D721Med (cell line): Measurements from ENCODE around the gene ADD2.
"Not testable (repeated sequence)": the region's sequence is repeated elsewhere in the genome, so short reads cannot be mapped to it uniquely, and the experiment has no call there.

Source experiments
- DNase-seq: peaks from one replicate; pipeline ENCODE4 v3.0.0; 2011; ENCODE audit warnings: low spot score; ENCODE audit not compliant: insufficient read length
- FAIRE-seq: peaks from 2 replicates; lab custom pipeline; 2011; peaks lifted over from hg19 to GRCh38; lab: Jason Lieb, UNC
- CTCF ChIP-seq: IDR thresholded peaks from 2 replicates; pipeline ENCODE4 v1.5.1; 2012; ENCODE audit warnings: mild to moderate bottlenecking, control low read depth; ENCODE audit not compliant: insufficient read depth; ENCODE audit errors: missing control alignments

ADD2 gene

GRCh38 chr2:70659551-70659950, 108.4 kb downstream of the ADD2 start:
- DNase-seq (no peak), FAIRE-seq (no peak)
- no peak for TF ChIP-seq CTCF

DNA sequence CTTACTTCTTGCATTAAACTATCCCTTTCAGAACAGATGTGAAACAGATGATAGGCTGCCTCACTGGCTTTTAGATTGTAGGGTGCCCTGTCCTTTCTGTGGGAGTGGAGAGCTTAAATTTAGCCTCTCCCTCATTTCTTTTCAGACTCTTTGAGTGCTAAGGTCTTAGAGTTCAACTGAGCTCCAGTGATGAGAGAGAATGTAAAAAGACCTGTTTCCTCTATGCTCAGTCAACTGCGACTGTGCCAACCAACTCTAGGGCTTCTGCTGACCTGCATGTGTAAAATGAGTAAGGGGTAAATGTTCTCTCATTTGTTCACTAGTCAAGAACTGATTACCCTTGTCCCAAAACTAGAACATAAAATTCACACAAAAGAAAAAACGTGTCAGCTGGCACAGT, 109.5 kb downstream of the ADD2 start:
- TF ChIP-seq CTCF = no peak
- FAIRE-seq = no peak
- DNase-seq = no peak

- FAIRE-seq = no peak
These were observed 110.8 kb downstream of the ADD2 start for GRCh38 chr2:70657246-70657645.

GRCh38 chr2:70656421-70657010, 111.5 kb downstream of the ADD2 start:
- DNase-seq (no peak), FAIRE-seq (no peak)
- TF ChIP-seq CTCF = no peak

More at GRCh38 chr2:70657246-70657645, 110.8 kb downstream of the ADD2 start:
- no peak for TF ChIP-seq CTCF
- DNase-seq = no peak

DNA sequence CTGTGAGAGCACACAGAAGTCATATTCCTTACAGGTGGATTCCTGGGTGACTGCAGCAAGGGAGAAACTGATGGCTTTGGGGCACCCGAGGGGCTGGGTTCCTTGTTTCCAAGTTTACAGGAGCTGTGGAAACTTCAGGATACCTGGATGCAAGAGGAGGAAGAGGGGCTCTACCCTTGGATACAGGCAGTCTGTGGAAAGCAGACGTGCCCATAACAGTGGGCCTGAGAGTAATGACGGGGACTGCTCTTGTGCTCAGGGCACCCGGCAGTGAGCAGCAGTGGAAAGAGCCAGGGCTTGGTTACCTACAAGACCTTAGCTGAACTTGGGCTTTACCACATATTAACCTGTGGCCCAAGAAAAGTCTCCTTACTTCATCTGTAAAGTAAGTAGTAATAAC, 112.2 kb downstream of the ADD2 start:
- FAIRE-seq (no peak), DNase-seq (no peak)
- TF ChIP-seq CTCF = no peak

GRCh38 chr2:70655211-70655610, 112.8 kb downstream of the ADD2 start:
- not testable (repeated sequence) for FAIRE-seq, DNase-seq
- TF ChIP-seq CTCF = peak; percentile 31

GRCh38 chr2:70651727-70652126, 116.3 kb downstream of the ADD2 start:
- no peak for TF ChIP-seq CTCF
- no peak for FAIRE-seq

More at GRCh38 chr2:70651727-70652126, 116.3 kb downstream of the ADD2 start:
- no peak for DNase-seq
